Brain microvascular endothelial cell (primary cell): ENCODE measurements around the gene TADA2A.
"Not testable (repeated sequence)": the region's sequence is repeated elsewhere in the genome, so short reads cannot be mapped to it uniquely, and the experiment has no call there.

ENCODE experiments used
- DNase-seq: peaks from one replicate; pipeline ENCODE4 v3.0.0-alpha.2; 2020
- H3K27ac ChIP-seq: fragments of 250-450 bp; sonication (Bioruptor Pico); 2 replicates; pipeline ENCODE4 v1.5.1; 2020; ENCODE audit warnings: mild to moderate bottlenecking, moderate library complexity
- H3K27me3 ChIP-seq: fragments of 250-450 bp; sonication (Bioruptor Pico); replicated peaks from 2 replicates; pipeline ENCODE4 v1.5.1; 2020; ENCODE audit warnings: mild to moderate bottlenecking
- H3K36me3 ChIP-seq: fragments of 250-450 bp; sonication (Bioruptor Pico); replicated peaks from 2 replicates; pipeline ENCODE4 v1.5.1; 2020; ENCODE audit warnings: mild to moderate bottlenecking
- H3K4me3 ChIP-seq: 2 replicates; pipeline ENCODE4 v1.5.1; 2011; ENCODE audit warnings: low read depth, mild to moderate bottlenecking, control low read depth, low read length, moderate library complexity
- in situ Hi-C: cut with HindIII; loops from 2 replicates; pipeline ENCODE4 v1.10.0; 2017; ENCODE audit warnings: low sequenced_read_pairs, low pct_ligation_motif_present
- TF ChIP-seq, protein P1 (sequence below): IDR thresholded peaks from 2 replicates; pipeline ENCODE4 v1.5.1; 2011; ENCODE audit warnings: low read depth, mild to moderate bottlenecking, moderate library complexity, low read length, control low read depth, inconsistent platforms; ENCODE audit errors: missing control alignments

The TADA2A gene

DNA sequence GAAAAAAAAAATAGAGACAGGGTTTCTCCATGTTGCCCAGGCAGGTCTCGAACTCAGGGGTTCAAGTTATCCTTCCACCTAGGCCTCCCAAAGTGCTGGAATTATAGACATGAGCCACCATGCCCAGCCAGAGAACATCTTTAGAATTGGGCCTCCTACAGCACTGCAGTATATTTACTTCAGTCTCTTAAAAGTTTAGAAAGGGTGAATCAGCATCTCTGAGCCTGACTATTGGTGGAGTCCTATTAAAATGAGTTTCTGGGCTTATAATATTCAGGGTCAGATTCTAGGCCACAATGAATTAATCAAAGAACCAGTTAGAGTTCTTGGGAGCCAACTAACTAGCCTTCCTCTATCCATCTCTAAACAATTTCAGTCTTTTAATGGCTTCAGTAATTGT lies 22.8 kb downstream of the TADA2A start:
- TF ChIP-seq, protein P1, sequence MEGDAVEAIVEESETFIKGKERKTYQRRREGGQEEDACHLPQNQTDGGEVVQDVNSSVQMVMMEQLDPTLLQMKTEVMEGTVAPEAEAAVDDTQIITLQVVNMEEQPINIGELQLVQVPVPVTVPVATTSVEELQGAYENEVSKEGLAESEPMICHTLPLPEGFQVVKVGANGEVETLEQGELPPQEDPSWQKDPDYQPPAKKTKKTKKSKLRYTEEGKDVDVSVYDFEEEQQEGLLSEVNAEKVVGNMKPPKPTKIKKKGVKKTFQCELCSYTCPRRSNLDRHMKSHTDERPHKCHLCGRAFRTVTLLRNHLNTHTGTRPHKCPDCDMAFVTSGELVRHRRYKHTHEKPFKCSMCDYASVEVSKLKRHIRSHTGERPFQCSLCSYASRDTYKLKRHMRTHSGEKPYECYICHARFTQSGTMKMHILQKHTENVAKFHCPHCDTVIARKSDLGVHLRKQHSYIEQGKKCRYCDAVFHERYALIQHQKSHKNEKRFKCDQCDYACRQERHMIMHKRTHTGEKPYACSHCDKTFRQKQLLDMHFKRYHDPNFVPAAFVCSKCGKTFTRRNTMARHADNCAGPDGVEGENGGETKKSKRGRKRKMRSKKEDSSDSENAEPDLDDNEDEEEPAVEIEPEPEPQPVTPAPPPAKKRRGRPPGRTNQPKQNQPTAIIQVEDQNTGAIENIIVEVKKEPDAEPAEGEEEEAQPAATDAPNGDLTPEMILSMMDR: no peak
- in situ Hi-C loops: no loop called here
- DNase-seq: no peak
- H3K27ac ChIP-seq: peak overlapping the region; percentile 10
- H3K4me3 ChIP-seq: no peak overlapping the region
- H3K36me3 ChIP-seq: peaks cover 27% of the 10 kb centered on the region
- no peaks in the 10 kb centered on the region for H3K27me3 ChIP-seq

DNA sequence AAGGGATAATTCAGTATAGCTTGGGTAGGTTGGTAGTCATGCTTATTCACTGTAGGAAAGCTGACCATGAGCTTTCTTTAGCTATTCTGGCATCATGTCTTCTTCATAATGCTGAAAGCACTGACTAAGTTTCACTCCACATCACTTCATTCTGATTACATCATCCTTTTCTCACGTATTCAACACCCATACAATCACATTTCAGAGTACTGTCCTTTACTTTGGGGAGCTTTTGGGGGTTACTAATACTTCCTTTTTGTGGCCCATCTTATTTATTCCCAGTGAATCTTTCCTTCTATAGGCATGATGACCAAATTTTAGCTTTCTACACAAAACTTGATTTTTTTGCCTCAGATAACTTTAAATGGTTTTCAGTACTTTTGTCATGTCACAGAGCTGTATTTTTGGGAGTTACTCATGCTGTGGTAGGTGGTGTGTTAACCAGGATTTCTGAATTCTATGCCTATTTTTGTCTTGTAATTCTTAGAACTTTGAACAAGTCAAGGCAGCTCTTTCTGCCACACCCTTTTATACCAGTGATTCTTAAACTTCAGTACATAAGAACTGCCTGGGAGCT lies 23.5 kb downstream of the TADA2A start:
- TF ChIP-seq, protein P1: no peak
- no peak for DNase-seq
- in situ Hi-C loops: no loop called here
- no peak overlapping the region for H3K4me3 ChIP-seq
- peak overlapping the region; percentile 10 for H3K27ac ChIP-seq
- peaks cover 20% of the 10 kb centered on the region for H3K36me3 ChIP-seq
- no peaks in the 10 kb centered on the region for H3K27me3 ChIP-seq

DNA sequence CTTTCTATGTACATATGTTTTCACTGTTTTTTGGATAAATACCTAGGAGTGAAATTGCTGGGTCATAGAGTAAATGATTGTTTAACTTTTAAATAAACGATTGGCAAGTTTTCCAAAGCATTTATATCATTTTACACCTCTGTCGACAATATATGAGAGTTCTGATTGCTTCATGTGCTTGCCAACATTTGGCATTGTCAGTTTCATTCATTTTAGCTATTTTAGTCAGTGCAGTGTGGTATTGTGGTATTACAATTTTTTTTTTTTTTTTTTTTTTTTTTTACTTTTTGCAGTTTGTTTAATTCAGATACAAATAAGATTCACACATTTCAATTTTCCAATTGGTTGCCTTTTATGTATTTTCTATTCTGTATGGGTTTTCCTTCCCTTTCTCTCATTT lies 26.0 kb downstream of the TADA2A start:
- Histone ChIP-seq H3K36me3 (peaks cover 11% of the 10 kb centered on the region), H3K27me3 (no peaks in the 10 kb centered on the region), H3K4me3 (no peak overlapping the region), H3K27ac (no peak overlapping the region)
- TF ChIP-seq, protein P1: no peak
- in situ Hi-C loops: no loop called here
- no peak for DNase-seq

- Histone ChIP-seq H3K27ac (no peak overlapping the region), H3K4me3 (no peak overlapping the region), H3K27me3 (no peaks in the 10 kb centered on the region), H3K36me3 (peaks cover 21% of the 10 kb centered on the region)
- in situ Hi-C loops: no loop called here
- TF ChIP-seq, protein P1: peak; percentile 39
- DNase-seq: no peak
Observed at GRCh38 chr17:37438141-37438540, 31.5 kb downstream of the TADA2A start.

GRCh38 chr17:37440424-37440823 lies 33.7 kb downstream of the TADA2A start:
- TF ChIP-seq, protein P1: no peak
- no peak overlapping the region for H3K4me3 ChIP-seq
- DNase-seq: no peak
- H3K36me3 ChIP-seq: peaks cover 33% of the 10 kb centered on the region
- H3K27ac ChIP-seq: no peak overlapping the region
- in situ Hi-C loops: no loop called here
- H3K27me3 ChIP-seq: no peaks in the 10 kb centered on the region

DNA sequence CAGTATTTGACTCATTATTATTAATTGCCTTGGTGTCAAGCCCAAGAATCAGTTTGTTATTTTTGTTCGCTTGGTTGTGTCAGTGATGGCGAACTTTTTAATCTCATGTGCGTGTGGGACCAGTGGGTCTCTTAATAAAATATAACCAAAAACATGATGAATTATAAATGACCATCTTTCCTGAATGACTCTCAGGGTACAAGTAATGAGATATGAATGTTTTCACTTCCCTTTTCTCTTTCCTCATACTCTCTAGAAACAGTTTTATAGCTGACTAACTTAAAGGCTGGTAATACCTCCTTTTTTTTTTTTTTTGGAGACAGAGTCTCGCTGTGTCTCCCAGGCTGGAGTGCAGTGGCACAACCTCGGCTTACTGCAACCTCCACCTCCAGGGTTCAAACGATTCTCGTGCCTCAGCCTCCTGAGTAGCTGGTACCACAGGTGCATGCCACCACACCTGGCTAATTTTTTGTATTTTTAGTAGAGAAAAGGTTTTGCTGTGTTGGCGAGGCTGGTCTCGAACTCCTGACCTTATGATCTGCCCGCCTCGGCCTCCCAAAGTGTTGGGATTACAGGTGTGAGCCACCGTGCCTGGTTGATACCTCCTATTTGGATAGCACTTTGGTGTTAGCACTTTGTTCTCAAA lies 34.8 kb downstream of the TADA2A start:
- H3K36me3 ChIP-seq: peaks cover 33% of the 10 kb centered on the region
- in situ Hi-C loops, H3K27me3 ChIP-seq, DNase-seq, H3K27ac ChIP-seq, H3K4me3 ChIP-seq: not testable (repeated sequence)
